Stimulated activated CD4-positive, alpha-beta T cell treated with anti-CD3 and anti-CD28 coated beads, Interleukin-15, amount 100 ng/mL, for 1 hour (primary cell): Measurements from ENCODE around the gene ZNF518B.
"Not testable (repeated sequence)": the region's sequence is repeated elsewhere in the genome, so short reads cannot be mapped to it uniquely, and the experiment has no call there.

ENCODE experiments used
- DNase-seq, 2 donors: peaks; one replicate each; pipeline ENCODE4 v3.0.0-alpha.2; 2020; ENCODE audit warnings: low read depth in 1 of 2, low spot score in 1 of 2

The ZNF518B gene

DNA sequence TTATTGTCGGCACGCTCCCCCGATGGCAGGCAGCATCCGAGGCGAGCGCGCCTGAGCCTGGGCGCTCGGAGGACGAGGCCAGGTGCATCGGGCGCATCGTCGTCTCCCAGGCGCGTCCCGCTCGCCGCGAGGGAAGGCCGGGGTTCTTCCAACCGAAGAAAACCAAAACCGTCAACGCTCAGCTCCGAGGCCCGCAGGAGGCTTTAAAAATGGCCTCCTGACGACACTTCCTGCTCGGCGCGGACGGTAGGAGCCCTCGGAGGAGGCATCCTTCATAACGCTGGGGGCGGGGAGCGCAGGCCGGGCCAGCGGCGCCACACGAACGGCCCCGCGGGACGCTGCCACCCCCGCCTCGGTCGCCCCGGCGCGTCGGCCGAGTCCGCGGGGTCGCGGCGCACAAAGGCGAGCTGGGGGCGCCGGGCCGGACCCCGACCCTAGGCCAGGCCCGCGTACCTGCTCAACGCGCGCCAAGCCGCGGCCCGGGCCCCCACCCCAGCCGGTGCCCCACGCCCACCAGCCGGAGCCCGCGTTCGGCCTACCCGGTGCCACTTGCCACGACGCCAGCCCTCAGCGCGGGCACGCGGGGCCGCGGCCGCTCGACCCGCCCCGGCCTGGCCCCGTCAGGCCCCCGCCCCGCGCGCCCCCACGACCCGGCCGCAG lies 501 bp downstream of the ZNF518B start:
- DNase-seq: peak; percentile 10 to 32

DNA sequence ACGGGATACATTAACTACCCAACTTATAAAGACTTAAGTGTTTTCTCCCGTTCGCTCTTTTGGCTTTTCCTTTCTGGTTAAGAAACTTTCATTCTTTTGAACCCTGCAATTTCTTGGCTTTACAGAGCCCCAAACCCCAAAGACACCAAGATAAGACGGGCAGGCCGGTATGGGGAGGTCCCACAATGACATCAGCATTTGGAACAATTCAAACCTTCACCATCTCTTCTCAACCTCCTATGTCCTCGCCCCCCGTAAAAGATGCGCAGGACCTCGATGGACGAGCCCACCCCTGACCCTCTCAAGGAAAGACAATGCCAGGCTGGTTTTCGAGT lies 999 bp downstream of the ZNF518B start:
- no peak for DNase-seq

DNA sequence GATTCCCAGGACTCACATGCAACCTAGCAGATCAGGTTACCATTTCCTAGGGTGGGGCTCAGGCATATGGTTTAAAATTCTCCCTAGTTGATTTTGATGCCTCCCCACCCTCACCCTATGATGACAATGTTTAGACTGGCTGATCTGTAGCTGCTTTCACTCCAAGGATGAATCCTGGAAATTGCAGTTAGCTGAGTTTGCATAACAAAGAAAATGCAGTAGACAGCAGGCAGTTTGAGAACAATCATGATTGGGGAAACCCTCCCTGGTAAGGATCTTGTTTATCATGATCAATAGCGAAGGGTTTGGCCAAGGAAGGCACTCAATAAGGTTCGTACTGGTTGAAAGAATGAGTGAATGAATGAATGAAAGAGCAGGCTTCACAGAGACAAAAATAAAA lies 2.1 kb downstream of the ZNF518B start:
- DNase-seq: no peak

DNA sequence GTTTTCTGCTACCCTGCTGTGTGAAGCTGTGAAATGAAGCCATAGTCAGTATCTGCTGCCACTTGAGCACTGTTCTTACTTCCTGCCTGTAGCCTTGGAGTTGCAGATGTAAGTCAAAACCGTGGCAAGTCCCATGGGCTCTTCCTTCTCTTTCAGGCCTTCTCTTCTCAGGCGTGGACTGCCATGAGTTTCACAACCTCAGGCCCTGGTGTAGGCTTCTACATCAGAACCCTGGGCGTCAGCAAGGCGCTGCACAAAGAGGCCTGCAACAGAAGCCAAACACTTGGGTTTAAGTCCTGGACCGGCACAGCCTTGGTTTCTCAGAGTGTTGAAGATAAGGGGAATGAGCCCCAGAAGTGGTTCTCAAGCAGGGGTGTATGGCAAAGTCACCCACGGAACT lies 2.5 kb downstream of the ZNF518B start:
- DNase-seq: no peak

DNA sequence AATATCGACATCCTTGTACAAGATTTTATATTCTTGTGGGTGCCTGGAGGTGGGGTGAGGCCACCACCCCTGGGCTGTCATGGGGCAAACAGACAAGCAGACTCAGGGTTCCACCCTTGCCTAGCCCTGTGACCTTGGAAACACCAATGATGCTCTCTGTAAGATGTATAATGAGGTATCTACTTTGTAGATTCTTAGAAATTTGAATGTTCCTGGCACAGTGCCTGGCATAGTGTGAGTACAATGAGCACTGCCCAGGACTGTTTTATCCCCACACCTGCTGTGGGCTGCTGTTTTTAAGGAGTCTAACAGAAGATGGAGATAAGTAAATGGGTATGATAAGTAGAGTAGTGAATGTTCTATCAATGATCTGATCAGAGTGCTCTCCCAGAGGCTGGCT lies 3.1 kb downstream of the ZNF518B start:
- DNase-seq: no peak

DNA sequence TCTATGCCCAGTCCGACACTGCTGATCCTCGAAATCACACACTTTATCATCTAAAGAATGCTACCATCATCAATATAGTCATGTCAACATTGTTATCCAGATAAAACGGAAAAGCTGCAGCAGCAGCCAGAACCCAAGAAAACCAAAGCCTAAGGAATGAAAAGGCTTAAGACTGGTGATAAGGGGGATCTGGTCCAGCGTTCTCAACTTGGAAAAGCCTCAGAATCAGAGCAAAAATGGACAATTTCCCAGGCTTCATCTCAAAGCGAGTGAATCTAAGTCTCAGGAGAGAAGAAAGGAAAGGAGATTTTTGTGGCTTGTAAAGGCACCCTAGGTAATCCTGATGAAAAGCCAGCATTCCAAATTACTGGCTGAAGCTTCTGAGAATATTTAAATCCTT lies 8.2 kb downstream of the ZNF518B start:
- no peak for DNase-seq

DNA sequence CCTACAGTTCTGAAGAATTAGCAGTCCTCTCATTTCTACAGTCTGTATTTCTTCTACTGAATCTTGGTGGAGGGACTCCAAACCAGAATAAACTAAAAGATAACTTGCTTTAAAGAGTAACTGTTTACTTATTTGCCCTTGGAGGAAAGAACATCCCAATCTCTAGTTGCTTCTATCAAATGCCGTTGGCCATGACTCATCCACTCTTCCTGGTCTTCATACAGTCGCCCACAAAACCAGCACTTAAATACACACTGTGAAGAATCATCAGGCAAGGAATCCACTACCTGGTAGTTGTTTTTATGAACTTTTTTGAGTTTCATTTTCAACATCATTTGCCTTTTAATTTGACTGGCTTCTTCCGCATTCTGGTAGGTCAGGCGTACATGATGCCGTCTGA lies 14.2 kb downstream of the ZNF518B start:
- no peak for DNase-seq

DNA sequence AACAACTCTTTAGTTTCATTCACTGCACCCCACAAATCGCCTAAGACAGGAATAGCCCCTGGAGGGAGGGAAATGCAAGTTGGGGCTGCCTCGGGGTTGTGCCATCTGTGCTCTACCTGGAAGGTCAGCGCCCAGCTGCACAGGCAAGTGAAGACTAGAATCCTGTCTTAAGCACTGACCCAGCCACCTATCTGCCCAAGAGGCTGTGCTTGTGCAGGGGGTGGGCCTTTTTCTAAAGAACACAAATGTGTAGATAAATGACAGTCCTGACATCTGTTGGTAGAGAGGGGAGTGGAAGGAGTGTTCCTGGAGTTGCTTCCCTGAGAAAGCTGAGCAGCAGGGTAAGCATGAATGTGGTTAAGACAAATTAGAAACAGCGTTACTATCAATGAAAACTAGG lies 15.7 kb downstream of the ZNF518B start:
- no peak for DNase-seq

DNA sequence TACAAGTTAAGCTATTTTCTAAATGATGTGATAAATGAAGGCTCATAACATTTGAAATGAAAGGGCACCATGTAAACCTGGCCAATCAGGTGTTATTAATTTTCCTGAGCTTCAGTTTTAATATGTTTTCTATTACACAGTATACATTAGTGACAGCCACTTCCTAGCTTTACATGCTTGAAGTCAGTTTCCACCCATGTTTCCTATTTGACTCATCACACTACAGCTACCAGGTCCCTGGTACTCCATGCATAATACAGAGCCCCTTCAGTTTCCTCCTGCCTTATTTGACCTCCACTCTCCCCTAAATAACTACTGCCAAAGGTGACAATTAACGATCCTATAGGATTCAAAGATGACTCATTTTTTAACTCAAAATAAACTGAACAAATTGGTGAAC lies 18.3 kb downstream of the ZNF518B start:
- DNase-seq: no peak

DNA sequence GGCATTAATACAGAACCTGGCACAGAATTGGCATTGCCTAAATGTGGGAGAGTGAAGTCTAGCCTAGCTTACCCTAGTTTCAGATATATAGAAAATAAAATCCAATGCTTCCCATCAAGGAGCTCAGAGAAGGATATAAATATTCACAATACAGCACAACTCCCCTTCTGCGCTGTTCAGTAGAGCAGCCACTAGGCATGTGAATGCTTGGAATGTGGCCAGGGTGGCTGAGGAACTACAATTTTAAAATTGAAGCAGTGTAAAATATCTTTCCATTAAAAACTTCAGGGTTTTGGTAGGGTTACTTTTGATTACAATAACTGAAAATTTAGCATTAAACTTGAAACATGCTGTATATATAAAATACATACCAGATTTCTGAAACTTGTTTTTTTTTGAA lies 19.5 kb downstream of the ZNF518B start:
- DNase-seq: no peak

DNA sequence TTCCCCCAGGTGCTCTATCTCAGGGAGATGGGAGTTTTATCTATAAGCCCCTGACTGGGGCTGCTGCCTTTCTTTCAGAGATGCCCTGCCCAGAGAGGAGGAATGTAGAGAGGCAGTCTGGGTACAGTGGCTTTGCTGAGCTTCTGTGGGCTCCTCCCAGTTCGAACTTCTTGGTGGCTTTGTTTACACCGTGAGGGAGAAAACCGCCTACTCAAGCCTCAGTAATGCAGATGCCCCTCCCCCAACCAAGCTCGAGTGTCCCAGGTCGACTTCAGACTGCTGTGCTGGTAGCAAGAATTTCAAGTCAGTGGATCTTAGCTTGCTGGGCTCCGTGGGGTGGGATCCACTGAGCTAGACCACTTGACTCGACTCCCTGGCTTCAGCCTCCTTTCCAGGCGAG lies 29.5 kb downstream of the ZNF518B start:
- not testable (repeated sequence) for DNase-seq

DNA sequence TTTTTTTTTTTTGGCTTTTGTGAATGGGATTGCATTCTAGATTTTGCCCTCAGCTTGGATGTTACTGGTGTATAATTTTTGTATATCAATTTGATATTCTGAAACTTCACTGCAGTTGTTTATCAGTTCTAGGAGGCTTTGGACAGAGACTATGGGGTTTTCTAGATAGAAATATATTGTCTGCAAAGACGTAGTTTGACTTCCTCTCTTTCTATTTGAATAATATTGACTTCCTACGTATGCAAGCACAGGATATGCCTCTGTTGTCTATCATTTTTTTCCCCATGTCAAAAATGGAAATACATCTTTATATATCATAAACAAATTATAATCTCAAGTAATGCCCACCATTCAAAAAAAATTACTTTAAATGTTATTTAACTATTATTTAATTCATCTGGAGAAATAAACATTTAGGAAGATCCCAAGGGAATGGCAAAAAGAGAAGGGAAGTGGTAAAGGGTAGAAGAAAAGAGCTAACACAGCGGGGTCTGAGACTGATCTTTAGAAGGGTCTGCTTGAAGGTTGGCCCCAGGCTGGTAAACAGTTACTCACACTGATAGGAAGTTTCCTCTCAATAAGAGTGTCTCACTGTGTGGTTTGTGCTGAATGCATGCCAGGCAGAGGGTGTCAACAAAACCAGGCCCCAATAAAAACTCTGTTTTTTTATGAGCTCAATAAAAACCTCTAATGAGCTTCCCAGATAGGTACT lies 35.7 kb downstream of the ZNF518B start:
- no peak for DNase-seq

DNA sequence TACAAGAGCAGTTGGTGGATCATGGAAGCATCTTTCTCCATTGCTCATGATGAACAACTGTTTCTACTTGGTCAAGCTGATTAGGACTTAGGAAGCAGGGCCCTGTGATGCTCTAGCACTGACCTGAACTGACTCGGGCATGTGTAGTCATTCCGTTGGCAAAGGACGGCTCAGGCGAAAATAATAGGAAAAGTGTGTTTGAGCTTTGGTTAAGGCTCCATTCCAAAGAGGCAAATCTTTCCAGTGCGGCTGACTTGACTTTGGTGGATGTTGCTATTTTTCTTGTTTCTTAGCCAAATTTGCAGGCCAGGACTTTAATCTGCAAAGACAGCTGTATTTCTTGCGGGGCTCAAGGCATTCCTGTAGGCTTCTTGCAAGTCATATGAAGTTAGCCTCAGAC lies 39.5 kb downstream of the ZNF518B start:
- no peak for DNase-seq

DNA sequence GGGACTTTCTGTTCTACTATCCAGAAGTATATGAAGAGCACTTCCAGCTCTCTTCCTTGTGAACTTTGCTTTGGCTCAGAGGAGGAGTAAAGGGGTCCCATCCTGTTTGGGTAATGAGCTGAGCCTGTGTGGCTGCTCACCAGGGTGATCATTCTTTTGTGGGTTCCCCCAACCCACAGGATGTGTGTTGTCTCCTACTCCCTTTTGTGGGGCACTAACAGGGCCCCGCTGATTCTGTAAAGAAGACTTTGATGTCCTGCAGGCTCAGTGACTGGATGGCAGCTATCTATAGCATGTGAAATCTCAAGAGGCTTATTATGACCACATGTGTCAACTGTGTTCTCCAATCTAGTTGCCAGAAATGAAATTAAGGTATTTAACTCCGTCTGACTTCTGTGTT lies 40.8 kb downstream of the ZNF518B start:
- DNase-seq: no peak

DNA sequence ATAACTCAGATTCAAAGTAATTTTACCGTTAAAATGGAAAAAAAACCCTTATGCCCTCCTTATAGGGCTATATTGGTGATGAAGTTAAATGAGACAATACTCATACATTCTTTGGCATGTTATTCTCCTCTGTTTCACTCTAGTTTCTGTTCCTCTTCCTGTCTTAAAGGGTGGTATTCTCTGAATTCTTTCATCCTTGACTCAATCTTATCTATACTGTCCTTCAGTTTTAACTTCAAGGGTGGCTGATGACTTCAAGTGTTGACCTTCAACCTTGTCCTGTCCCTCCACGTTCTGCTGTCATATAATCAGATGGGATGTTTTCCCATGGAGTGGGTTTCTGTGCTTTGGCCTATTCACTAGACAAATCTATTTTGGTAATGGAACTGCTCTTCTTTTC lies 44.0 kb downstream of the ZNF518B start:
- DNase-seq: no peak

DNA sequence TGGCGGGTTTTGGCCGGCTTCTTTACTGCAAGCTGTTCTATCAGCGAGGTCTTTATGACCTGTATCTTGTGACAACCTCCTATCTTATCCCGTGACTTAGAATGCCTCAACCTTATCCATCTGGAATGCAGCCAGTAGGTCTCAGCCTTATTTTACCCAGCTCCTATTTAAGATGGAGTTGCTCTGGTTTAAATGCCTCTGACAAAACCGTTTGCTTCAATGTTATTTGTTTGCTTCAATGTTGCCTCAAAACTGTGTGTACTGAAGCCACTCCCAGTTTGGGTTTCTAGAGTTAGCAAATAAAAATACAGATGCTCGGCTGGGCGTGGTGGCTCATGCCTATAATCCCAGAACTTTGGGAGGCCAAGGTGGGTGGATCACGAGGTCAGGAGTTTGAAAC lies 51.6 kb downstream of the ZNF518B start:
- DNase-seq: no peak

DNA sequence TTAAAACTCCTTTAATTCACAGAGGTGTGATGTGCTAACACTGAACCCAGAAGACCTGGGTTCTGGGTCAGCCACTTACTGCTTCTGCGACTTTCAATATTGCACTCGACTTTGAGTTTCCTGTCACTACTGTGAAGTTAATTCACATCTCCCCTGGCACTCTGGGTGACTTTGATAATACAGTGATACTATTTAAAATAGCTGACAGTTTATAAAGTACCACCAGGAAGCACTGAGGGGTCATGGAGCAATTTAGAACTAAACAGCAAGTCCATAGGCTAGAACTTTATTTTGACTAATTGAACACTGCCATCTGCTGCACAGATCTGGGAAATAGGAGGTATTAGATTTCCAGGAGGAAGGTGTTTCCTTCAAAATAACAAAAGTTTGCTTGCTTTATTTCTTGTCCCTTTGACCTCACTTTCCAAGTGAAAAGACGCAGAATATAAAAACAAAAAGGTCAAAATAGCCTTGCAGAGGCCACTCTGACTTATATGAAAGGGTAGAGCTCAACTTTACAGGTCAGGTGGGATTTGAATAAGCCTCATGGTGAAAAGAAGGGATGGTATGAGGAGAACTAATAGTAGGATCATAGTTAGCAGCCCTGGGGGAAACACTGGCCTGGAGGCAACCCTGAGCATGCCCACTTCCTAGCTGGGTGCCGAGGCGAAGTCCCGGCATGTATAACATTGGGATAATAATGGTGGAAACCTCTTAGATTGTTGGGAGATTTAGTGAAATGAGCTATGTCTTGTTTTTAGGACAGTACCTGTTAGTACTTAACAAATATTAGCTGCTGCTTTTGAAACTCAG lies 53.4 kb downstream of the ZNF518B start:
- DNase-seq: no peak

DNA sequence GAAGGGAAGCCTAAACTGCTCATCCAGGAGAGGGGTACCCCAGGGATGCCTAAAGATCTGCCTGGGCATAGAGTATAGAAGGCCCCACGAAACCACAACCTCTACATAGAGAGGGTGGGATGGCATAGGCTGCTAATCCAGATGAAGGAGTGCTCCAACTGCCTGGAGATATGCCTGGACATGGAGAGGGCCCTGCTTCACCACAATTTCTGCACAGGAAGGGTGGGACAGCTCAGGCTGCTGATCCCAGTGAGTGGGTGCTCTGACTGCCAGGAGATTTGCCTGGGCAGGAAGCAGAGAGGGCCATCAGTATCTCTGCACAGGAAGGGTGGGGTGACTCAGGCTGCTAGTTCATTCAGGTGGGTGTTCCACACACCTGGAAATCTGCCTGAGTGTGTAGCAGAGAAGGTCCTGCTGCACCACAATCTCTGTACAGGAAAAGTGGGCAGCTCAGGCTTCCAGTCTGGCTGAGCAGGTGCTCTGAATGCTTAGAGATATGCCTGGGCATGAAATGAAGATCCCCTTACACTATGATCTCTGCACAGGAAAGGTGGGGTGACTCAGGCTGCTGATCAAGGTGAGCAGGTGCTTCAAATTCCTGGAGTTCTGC lies 61.1 kb downstream of the ZNF518B start:
- DNase-seq: no peak
